C4-2B (cell line): ENCODE data around the gene TSGA10.

Experiments used
- ZFX ChIP-seq: fragments of 450-650 bp; IDR thresholded peaks from 2 replicates; pipeline ENCODE4 v1.6.1; 2017
- TF ChIP-seq, protein P1 (sequence below): fragments of 450-650 bp; conservative IDR thresholded peaks from 2 replicates; pipeline ENCODE4 v1.5.1; 2017; ENCODE audit warnings: mild to moderate bottlenecking

DNA sequence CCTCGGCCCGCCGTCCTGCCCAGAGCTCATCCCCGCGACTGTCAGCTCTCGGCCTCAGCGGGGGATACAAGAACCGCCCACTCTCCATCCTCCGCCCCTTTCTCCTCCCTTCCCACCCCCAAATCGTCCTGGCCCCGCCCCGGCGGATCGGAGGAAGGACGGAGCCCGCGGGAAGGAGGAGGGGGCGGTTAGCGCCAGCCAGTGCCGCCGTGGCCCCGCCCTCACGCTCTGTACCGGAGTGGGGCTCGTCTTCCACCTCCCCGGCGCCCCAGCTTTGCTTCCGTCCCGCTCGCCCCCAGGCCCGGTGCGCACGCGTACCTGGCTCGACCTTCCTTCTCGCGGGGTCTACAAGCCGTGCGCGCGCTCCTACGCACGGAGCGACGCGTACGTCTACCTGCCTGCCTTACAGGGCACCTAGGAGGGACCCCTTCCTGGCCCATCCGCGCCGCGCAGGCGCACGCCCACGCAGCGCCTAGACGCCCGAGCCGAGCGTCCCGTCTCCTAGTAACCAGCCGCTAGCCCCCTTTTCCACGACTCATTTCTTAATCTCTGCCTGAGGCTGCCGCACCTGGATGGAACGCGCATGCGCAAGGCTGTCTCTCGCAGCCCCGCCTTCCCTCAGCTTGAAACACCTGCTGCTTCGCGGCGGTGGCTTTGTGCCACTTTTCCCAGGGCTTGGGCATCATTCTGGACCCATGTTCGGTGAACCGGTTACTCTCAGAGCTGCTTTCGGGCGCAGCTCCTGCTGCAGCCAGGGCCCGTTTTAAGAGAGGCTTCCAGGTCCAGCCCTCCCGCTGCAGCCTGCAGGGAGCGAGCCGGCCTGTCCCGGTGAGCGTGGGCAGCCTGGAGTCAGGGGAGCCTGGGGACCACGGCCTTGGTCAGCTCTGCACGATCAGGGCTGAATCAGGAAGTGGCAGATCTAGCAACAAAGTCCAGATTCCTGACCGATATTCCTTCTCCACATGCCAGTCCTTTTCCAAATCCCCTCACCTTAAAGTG lies 13.3 kb downstream of the TSGA10 start, which contains the start of gene C2orf15:
- TF ChIP-seq, protein P1, sequence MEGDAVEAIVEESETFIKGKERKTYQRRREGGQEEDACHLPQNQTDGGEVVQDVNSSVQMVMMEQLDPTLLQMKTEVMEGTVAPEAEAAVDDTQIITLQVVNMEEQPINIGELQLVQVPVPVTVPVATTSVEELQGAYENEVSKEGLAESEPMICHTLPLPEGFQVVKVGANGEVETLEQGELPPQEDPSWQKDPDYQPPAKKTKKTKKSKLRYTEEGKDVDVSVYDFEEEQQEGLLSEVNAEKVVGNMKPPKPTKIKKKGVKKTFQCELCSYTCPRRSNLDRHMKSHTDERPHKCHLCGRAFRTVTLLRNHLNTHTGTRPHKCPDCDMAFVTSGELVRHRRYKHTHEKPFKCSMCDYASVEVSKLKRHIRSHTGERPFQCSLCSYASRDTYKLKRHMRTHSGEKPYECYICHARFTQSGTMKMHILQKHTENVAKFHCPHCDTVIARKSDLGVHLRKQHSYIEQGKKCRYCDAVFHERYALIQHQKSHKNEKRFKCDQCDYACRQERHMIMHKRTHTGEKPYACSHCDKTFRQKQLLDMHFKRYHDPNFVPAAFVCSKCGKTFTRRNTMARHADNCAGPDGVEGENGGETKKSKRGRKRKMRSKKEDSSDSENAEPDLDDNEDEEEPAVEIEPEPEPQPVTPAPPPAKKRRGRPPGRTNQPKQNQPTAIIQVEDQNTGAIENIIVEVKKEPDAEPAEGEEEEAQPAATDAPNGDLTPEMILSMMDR = no peak
- TF ChIP-seq ZFX = 0 out of 2 replicates have a peak, but pooled peaks have one; percentile 20
